Dedifferentiated amniotic fluid mesenchymal stem cell (primary cell): ENCODE results near the gene TYRP1.

Experiments used
- DNase-seq: peaks from one replicate; pipeline ENCODE4 v3.0.0-alpha.2; 2016; ENCODE audit errors: extremely low spot score

Gene TYRP1

DNA sequence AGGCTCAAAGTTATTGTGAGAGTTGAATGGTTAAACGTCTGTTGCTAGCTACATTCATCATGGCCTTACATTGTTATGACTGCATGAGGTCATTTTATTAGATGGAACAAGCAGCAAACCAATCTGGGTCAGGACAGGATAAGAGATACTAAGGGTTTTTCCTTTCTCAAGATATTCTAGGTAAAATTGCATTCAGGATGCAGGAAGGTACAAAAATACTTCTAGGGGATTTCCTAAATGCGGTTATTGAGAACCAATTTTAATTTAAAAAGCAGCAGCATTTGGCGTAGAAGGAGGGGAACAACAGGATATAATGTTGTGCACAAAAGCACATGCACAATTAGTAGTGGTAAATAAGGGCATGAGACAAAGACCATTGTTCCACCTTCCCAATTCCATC is 42.5 kb downstream of the TYRP1 start:
- no peak for DNase-seq

- no peak for DNase-seq
Observed at GRCh38 chr9:12737871-12738270, 44.7 kb downstream of the TYRP1 start.

- DNase-seq, result peak; percentile 55
Observed at GRCh38 chr9:12739014-12739652, 45.9 kb downstream of the TYRP1 start.

DNA sequence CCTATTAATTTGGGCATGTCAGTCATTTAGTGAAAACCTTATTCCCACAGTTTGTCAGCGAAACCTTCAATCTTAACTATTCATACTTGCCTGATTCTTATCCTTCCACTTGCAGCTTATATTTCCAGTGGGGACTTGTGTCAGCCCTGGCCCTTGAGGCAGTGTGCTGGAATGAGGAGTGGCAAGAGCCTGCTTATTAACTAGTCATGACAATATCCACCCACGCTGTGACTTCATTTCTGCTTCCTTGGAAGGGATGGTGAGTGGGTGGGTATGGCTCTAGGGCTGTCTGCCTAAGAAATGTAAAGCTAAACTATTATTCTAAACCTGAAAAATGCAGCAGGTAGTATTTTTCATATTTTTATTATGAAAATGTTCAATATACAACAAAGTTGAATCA is 47.7 kb downstream of the TYRP1 start:
- peak; percentile 51 for DNase-seq

- no peak for DNase-seq
Observed at GRCh38 chr9:12748016-12748415, 54.8 kb downstream of the TYRP1 start.

DNA sequence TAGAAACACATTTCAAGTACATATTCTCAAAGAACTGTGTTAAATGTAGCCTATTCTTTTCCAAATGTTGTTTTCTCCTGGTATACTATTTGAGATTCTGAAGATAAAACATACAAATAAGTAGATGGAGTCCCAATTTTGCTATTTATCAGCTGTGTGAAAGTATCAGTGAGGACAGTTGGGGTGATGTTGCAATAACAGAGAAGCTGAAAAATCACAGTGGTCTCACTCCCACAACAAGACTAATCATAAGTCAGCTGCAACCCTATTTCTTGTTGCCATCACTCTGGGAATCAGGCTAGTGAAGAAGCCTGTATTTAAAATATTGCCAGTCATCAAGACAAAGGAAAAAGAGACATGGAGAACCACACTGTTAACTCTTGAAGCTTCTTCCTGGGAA is 55.8 kb downstream of the TYRP1 start:
- DNase-seq, result no peak

DNA sequence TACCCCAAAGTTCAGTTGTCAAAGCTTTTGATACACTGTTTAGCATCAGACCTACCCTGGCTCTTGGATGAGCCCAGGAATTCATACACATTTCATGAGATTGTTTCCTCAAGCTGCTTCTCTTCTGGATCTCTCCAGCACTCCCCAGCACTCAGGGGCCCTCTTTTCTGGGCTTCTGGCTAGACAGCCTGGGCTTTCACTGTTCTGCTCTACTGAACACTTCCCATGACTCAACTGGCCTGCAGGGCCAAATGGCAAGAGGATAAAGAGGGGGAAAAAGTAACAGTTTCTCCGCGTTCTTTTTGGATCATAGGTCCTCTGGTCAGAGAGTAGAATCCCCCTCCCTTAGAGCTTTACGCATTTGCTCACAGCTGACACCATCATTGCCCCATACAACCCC is 60.7 kb downstream of the TYRP1 start:
- no peak for DNase-seq

GRCh38 chr9:12759761-12760160 is 66.6 kb downstream of the TYRP1 start:
- peak; percentile 45 for DNase-seq
